Ishikawa (cell line): ENCODE measurements around the gene CLK4.

Experiments used
- CEBPB ChIP-seq: IDR thresholded peaks from 2 replicates; pipeline ENCODE4 v1.6.1; 2012
- CREB1 ChIP-seq: IDR thresholded peaks from 2 replicates; pipeline ENCODE4 v1.6.1; 2012; ENCODE audit warnings: low read depth
- EGR1 ChIP-seq: IDR thresholded peaks from 2 replicates; pipeline ENCODE4 v1.6.1; 2012
- EP300 ChIP-seq: IDR thresholded peaks from 2 replicates; pipeline ENCODE4 v1.6.1; 2012; ENCODE audit warnings: borderline replicate concordance
- FOXM1 ChIP-seq: IDR thresholded peaks from 2 replicates; pipeline ENCODE4 v1.6.1; 2012; ENCODE audit warnings: low read depth, borderline replicate concordance
- MAX ChIP-seq: IDR thresholded peaks from 2 replicates; pipeline ENCODE4 v1.6.1; 2012
- NFIC ChIP-seq: IDR thresholded peaks from 2 replicates; pipeline ENCODE4 v1.6.1; 2012
- RAD21 ChIP-seq: IDR thresholded peaks from 2 replicates; pipeline ENCODE4 v1.6.1; 2012; ENCODE audit warnings: low read depth
- REST ChIP-seq: IDR thresholded peaks from 2 replicates; pipeline ENCODE4 v1.6.1; 2012; ENCODE audit warnings: low read depth, mild to moderate bottlenecking
- TAF1 ChIP-seq: IDR thresholded peaks from 2 replicates; pipeline ENCODE4 v1.6.1; 2012; ENCODE audit warnings: low read depth, mild to moderate bottlenecking
- TCF12 ChIP-seq: IDR thresholded peaks from 2 replicates; pipeline ENCODE4 v1.6.1; 2012; ENCODE audit warnings: low read depth
- TEAD4 ChIP-seq: IDR thresholded peaks from 2 replicates; pipeline ENCODE4 v1.6.1; 2012
- YY1 ChIP-seq: IDR thresholded peaks from 2 replicates; pipeline ENCODE4 v1.6.1; 2012; ENCODE audit warnings: low read depth
- ZBTB7A ChIP-seq: IDR thresholded peaks from 2 replicates; pipeline ENCODE4 v1.6.1; 2012; ENCODE audit warnings: low read depth
- TF ChIP-seq, protein P1 (sequence below): IDR thresholded peaks from 2 replicates; pipeline ENCODE4 v1.6.1; 2012

The CLK4 gene

GRCh38 chr5:178555771-178556211 lies 71.1 kb downstream of the CLK4 start:
- TF ChIP-seq CEBPB: no peak
- no peak for TF ChIP-seq REST
- TF ChIP-seq FOXM1: no peak

GRCh38 chr5:178555005-178555404 lies 71.8 kb downstream of the CLK4 start:
- no peak for TF ChIP-seq YY1
- TF ChIP-seq REST: no peak
- TF ChIP-seq RAD21: no peak
- no peak for TF ChIP-seq CREB1
- TF ChIP-seq EP300: no peak
- TF ChIP-seq MAX: no peak
- TF ChIP-seq TCF12: no peak
- TF ChIP-seq, protein P1, sequence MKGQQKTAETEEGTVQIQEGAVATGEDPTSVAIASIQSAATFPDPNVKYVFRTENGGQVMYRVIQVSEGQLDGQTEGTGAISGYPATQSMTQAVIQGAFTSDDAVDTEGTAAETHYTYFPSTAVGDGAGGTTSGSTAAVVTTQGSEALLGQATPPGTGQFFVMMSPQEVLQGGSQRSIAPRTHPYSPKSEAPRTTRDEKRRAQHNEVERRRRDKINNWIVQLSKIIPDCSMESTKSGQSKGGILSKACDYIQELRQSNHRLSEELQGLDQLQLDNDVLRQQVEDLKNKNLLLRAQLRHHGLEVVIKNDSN: no peak
- TF ChIP-seq NFIC: no peak
- no peak for TF ChIP-seq EGR1
- TF ChIP-seq CEBPB: no peak
- TF ChIP-seq ZBTB7A: no peak
- TF ChIP-seq TEAD4: no peak

- TF ChIP-seq FOXM1 (no peak), TCF12 (no peak), MAX (no peak), TEAD4 (no peak), TAF1 (no peak), ZBTB7A (no peak), CEBPB (no peak), YY1 (no peak), NFIC (no peak), EP300 (no peak), REST (no peak), EGR1 (no peak), CREB1 (no peak), RAD21 (no peak)
- TF ChIP-seq, protein P1: no peak
Measured at GRCh38 chr5:178554311-178554710, 72.5 kb downstream of the CLK4 start.

- TF ChIP-seq FOXM1: no peak
- TF ChIP-seq ZBTB7A: no peak
- no peak for TF ChIP-seq TEAD4
- no peak for TF ChIP-seq MAX
- TF ChIP-seq REST: no peak
- no peak for TF ChIP-seq YY1
Measured at GRCh38 chr5:178553517-178553916, 73.3 kb downstream of the CLK4 start.
